Transverse colon (tissue), 3 donors: ENCODE data around the gene E2F4.

ENCODE experiments used
- POLR2A ChIP-seq: fragments of 450-650 bp; IDR thresholded peaks from one replicate; pipeline ENCODE4 v1.6.1; 2016; ENCODE audit warnings: antibody characterized with exemption, mild to moderate bottlenecking, moderate library complexity
- TF ChIP-seq, protein P1 (sequence below), 5 experiments: fragments of 200-600 bp in 3 of 5; fragments of 450-650 bp in 2 of 5; sonication (generic) in 3 of 5; IDR thresholded peaks; 1 replicate in 2 of 5; 2 replicates in 3 of 5; pipeline ENCODE4 v1.5.1; 2016 to 2017; ENCODE audit warnings: antibody characterized with exemption in 5 of 5, inconsistent platforms in 3 of 5, mild to moderate bottlenecking in 2 of 5, moderate library complexity in 1 of 5

DNA sequence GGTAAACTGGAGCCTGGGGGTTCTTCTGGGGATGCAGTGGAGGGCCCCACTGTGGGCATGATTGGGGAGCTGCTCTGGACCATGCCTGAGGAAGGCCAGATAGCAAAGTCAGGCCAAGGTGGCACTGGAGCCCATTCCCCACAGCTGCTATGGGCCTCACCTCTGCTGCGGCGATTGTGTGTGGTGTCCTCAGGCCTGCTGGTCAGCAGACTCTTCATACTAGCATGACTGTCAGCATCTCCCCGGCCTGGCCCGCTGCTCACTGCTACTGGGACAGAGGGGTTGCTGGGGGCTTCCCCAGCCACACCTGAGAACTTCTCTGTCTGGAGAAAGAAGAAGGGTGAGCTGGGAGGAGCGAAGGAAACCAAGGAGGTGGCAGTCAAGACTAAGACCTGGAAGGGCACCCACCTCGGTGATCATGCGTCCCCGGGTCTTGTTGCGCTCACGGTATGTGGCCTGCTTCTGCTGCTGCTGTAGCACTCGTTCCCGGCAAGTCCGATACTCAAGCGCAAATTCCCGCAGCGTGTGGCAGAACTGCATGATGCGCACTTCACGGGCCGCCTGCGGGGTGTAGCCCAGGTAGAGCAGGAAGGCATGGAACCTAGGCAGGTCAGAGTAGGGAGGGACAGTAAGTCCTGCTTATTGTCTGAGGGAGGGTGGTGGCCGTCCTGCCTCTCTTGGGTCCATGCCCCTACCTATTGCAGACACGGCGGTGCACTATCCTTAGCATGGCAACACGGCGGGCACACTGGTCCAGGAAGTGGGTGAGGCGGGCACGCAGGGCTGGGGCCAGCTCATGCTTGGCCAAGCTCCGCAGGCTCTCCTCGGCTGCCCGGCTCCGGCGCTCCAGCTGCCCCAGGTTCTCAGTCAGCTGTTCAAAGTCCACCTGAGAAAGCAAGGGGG, 38.2 kb downstream of the E2F4 start:
- TF ChIP-seq POLR2A, result no peak
- TF ChIP-seq, protein P1, sequence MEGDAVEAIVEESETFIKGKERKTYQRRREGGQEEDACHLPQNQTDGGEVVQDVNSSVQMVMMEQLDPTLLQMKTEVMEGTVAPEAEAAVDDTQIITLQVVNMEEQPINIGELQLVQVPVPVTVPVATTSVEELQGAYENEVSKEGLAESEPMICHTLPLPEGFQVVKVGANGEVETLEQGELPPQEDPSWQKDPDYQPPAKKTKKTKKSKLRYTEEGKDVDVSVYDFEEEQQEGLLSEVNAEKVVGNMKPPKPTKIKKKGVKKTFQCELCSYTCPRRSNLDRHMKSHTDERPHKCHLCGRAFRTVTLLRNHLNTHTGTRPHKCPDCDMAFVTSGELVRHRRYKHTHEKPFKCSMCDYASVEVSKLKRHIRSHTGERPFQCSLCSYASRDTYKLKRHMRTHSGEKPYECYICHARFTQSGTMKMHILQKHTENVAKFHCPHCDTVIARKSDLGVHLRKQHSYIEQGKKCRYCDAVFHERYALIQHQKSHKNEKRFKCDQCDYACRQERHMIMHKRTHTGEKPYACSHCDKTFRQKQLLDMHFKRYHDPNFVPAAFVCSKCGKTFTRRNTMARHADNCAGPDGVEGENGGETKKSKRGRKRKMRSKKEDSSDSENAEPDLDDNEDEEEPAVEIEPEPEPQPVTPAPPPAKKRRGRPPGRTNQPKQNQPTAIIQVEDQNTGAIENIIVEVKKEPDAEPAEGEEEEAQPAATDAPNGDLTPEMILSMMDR (IDR thresholded peaks at IDR 0.05), result no peak
